SIG-M5 (cell line): ENCODE results near the gene RAB25.

Source experiments
- DNase-seq: peaks from one replicate; lab custom pipeline; 2025; lab: John Stamatoyannopoulos, UW

RAB25 gene

DNA sequence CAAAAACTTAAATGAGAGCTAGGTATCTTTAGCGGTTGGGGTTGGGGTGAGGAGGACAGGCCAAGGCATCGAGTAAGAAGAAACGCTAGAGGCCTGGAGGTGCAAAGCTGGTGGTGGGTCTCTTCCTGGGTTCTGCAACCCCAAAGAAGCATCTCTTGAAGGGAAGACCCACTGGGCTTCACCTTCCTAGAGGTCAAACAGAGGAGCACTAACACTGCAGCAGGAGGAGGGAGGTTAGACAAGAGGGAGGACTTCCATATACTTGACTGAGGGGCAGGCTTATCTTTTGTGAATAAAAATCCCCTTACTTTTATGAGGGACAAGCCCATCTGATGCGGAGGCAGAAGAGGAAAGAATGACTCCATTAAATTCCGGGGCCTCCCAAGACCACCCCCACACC is 18.8 kb downstream of the RAB25 start:
- DNase-seq, result no peak

DNA sequence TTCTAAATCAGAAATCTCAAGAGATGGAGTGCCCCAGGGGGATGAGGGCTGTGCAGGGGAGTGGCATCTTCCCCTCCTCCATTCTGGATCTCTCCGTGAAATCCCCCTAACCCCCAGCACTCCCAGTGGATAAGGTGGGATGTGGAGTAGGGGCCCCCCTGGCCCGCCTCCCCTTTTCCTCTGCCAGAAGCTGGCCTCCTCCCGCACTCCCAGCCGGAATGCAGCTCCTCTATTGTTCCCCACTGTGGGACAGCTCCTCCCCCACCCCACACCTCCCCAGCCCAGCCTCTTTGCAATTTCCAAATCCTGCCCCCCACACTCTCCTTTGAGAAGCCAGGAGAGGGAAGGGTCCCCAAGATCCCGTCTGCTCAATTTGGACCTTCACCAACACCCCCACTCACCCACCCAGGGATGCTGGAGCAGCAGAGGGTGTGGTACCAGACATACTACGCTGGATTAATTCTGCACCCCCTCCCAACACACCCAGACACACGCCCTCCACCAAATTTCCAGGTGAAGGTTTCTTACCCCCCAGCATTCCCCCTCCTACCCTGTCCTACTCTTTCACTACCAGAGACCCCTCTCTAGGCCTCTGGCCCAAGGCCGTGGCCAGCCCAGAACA is 19.4 kb downstream of the RAB25 start:
- no peak for DNase-seq

DNA sequence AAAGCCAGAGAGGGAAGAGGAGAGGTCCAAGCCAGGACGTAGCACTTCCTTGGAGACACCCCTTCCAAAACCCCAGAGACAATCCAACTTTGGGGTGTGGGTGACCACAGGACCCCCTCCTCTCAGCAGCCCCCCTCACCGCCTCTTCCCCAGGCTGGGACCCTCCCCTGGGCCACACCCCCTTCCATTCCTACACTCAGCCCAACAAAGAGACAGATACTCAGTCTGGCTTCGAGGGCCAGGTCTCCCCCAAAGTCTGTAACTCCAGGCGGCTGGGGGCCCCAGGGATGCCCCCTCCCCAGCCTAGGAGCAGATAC is 19.9 kb downstream of the RAB25 start:
- no peak for DNase-seq

DNA sequence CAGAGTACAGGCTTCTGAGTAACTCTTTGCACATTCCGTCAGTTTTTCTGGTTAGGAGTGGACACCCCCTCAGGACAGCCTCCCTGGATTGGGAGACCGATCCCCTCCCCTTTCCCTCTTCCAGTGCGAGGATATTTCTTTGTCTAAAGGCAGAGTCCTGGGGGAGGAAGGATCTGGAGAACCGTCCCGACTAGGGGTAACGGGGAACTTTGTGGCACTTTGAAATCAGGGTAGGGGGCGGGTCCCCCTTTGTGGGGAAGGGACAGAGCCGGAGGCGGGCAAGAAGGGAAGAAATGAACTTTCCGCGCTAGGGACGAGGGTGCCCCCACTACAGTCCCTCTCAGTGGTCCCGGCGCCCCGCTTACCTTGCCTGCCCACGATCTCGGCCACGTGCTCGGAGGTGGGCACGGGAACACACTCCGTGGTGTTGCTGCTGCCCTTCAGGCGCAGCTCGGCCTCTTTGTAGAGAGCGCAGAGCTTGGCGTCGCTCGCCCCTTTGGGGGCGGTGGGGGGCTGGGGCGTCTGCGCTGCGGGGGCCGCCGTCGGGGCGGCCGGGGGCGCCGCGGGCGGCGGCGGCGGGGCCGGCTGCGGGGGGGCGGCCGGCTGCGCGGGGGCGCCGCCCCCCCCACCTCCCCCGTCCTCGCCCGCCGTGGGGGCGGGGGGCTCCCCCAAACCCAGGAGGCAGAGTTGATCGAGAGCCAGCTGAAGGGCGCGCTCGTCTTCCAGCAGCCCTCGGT is 20.4 kb downstream of the RAB25 start:
- no peak for DNase-seq

DNA sequence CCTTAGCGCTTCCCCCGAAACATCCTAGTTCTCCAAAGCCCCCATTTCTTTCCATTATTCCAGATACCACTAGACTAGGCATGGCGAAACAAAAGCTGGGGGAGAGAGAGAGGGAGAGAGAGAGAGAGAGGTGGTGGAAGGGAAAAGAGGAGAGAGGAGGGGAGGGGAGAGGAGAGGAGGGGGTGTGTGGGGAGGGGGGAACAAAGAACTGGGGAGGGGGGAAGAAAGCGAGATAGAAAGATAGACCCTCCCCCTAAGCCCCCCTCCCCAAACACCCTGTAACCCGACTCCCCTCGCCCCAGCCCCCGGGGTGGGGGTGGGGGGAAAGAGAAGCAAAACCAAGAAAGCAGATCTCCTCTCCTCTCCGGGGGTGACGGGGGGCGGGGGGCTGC is 21.0 kb downstream of the RAB25 start:
- no peak for DNase-seq

DNA sequence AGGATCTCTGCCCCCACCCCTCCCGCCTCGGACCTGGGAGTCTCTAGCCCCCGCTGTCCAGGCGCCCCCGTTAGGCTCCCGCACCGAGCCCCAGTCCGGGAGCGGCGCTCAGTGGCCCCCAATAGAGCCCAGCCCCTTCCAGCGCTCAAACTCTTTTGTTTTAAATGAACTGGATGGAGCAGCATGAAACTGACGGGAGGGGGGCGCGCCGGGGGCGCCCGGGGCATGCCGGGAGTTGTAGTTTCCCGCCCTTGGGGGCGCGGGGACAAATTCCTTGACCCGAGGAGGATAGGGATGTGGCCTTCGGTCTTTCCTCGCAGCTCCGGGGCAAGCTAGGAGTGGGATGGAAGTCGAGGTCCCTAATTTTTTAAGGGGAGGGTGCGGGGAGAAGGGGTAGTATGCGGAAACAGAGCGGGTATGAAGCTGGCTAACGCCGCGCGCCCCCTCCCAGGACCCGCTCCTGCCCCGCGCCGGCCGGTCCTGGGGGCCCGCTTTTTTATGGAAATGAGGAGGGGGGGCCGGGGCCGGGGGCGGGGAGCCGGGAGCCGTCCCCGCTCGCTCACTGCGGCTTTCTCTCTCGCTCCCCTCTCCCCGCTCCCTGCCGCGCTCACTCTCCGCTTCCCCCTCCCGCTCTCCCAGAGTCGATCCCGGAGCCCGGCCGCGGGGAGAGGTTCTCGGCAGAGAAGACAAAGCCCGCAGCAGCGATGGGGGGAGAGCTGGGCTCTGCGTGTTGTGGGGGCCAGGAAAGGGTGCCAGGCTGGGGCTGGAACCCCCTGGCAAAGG is 21.5 kb downstream of the RAB25 start, which contains the start of gene MEX3A:
MEX3A (minus strand) TSS at position 157 of the 783 bp plus-strand sequence. CDS start 467 bp downstream, outside the sequence.
- DNase-seq, result no peak

DNA sequence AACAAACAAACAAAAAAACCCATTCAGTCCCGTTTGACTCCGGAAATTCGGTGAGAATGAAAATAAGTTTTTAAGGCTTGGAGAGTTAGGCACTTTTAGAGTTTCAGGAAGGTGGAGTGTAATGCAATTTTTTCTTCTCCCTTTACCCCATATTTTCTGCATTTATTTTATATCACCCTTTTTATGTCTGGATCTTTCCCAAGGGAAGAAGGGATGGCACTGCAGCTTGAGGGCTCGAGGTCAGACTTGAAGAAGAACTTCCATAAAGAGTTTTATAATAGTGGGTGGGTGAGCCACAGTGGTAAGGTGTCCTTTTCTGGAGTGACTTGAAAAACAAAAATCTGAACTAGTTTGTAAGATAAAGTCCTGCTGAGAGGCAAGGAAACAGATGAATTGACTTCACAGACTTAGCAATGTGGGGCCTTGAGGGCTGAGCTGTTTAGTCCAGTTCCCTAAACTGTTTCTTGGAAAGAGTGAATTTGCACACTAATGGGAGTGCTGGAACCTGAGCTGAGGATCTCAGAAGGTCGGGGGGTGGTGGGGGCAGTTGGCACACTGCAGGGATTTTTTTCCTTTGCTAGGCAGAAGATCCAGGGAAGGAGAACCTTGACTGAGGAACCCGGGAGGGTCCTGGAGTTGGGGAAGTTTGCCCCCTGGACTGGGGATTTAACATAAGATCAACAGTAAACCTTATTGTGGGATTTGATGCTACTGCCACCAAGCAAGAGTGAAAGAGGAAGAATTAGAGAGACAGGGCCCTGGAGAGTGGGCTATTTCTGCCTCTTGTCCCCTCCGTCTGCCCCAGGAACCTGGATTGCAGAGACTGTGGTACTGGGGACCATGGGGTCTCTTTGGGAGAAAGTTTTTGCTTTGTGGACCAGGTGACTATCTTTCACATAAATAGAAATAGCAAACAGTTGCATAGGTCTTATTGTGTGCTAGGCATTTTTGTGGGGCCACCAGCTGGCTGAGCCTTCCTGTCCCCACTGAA is 23.1 kb downstream of the RAB25 start:
- DNase-seq, result no peak

DNA sequence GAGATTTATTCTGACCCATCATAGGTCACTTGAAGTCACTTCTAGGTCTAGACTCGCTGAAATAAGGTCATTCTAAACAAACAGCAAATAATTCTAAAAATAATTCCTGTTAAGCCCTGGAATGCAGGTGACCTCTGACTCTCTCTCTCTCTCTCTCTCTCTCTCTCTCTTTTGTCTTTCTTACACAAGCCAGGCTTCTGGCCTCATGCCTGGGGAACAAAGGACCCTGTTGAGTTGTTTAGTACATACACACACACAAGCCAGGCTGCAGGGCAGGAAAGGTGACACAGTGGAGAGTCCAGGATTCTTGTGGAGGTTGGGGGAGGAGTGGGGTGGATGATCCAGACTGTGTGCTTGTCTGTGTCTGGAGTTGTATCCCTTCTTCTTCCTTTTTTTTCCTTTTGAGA is 25.3 kb downstream of the RAB25 start:
- no peak for DNase-seq

DNA sequence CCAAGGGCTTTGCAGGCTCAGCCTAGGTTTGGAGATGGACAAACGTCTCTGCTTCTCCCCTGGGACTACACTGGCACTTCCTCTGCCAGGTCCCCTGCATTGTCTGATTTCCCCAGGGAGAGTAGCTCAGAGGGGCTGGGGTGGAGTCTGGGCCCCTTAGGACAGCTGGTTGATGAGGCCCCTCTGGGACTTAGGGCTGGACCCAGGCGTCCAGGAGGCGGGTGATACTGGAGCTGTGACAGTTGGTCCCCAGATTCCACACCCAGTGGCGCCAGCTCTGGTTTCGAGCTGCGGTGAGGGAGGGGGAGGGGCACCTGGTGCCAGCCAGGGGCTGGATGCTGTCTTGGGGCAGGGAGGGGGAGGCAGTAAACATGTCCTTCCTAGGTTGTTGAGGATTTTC is 28.7 kb downstream of the RAB25 start:
- no peak for DNase-seq

DNA sequence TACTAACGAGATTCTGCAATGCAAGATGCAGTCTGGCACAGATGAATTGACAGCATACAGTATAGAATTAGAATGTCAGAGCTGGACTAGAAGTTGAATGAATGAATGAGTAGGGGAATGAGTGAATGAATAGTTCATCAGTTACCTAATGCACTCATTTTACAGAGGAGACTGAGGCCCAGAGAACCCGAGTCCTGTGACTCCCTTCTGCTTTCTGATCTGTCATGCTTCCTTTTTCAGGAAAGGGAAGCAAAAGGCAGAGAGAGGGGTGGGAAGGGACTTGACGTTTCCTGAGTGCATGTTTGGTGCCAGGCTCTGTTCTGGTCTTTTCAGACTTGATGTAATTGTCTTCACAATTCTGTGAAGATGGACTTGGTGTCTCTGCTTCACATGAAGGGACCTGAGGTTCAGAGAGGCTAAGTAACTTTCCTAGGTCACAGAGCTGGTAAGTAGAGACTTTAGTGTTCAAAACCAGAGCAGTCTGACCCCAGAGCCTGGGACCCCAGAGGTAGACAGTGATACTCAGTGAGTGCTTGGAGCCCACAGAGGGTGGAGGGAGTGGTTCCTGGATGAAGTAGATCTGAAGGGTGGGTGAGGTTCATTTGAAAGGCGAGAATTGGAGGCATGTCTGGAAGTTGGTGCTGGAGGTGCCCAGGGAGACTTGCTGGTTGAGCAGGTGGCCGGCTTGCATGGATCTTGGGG is 29.3 kb downstream of the RAB25 start:
- DNase-seq, result no peak

DNA sequence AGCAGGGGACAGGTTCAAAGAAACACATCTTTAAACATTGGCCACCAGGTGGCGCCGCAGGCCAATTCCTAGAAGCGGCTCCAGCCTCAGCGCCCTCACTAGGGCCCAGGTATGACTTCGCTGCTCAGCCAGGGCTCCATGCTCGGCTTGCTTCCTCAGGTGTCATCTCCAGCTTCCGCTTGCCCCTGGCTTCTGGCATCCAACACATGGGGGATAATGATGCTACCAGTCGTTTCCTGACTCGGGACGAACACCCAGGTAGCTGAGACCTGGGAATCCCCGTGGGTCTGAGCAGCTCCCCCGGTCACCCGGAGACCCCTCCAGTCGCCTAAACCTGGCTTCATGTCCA is 29.9 kb downstream of the RAB25 start:
- no peak for DNase-seq

DNA sequence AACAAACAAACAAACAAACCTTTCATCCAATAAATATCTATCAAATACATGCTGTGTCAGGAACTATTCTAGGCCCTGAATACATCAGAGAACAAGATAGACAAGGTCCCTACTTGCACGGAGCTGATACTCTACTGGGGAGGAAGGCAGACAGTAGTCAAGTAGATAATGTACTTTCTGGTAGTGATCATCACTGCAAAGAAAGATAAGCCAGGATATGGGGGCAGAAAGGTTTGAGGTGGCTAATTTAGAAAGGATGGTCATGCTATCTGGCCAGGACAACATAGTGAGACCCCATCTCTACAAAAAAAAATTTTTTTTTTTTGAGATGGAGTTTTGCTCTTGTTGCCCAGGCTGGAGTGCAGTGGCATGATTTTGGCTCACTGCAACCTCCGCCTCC is 30.6 kb downstream of the RAB25 start:
- no peak for DNase-seq

DNA sequence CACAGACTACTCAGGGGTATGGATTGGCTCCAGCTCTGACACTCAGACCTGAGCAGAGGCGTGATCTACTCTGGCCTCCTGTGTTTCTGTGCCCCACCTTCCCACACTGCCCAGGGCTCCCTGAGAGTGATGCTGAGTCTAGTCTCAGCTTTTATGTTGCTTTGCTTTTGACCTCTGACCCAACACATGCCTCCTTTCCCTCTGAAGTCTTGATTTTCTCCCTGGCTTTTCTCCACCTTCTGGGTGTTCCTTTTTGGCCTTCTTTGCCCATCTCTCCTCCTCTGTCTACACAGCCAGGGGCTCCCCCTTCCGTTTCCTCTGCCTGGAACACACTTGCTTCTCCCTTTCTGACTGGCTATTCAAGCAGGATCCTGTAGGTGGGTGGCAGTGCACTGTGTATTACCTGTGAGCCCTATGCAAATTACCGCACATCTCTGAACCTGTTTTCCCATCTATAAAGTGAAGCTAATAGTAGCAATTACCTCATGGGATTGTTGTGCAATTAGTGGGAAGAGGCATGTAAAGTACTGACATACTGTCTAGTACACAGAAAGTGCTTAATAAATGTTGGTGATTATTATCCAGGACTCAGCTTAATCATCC is 35.0 kb downstream of the RAB25 start:
- no peak for DNase-seq

DNA sequence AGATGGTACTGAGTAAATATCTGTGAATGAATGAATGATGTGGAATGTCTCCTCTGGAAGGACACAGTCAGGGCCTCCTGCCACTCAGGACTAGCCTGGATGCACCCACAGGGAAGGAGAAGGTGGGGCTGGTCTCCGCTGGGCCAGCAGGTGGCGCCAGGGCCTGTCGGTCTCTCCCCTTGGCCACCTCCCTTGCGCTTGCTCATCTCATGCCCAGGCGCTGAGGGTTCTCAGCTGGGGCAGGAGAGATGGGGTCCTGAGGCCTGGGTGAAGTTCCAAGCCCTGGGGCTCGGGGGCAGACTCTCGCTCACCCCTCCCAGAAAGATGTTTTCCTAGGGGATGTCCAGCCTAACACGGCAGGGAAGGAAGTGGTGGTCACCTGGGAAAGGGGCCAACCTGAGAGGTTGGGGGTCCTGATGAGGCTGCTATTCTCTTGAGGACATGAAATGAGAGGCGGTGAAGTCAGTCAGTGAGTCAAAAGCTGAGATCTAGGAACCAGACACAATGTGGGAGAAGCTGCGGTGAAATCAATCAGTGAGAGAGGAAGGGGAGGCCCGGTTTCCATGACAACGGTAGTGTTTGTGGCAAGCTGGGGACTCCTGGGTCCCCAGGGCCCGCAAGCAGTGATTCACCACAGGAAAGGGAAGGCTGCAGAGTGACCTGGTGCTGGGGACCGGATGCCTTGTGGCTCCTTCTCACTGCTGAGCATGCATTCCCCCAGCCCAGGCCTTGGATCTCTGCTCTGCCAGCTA is 35.9 kb downstream of the RAB25 start:
- DNase-seq, result no peak

DNA sequence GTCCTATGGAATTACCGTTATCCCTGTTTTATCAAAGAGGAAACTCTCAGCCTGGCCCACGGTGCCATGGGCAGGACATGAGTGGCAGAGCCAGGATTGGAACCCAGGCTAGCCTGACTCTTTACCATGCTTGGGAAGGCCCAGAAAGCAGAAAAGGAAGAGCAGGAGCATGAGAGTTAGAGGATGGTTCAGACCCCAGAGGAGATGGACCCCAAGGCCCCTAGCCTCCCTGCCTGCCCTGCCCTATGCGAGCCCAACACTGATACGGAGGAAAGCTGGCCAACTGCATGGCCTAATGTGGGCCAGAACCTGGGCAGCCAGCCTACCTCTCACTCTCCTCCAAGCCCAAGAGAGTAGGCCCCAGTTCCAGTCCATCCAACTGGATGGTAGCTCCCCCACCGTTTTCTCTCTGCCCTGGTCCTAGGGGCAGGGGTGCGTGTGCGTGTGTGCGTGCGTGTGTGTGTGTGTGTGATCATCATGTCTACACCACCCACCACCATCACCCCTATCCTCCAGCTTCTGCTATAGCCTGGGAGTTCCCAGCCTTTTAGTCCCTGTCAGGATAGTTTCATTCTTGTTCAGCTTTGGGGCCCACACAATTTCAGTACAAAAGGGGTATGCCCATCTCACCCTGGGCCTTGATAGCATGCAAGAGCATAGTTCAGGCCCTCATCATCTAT is 36.7 kb downstream of the RAB25 start:
- DNase-seq, result no peak

DNA sequence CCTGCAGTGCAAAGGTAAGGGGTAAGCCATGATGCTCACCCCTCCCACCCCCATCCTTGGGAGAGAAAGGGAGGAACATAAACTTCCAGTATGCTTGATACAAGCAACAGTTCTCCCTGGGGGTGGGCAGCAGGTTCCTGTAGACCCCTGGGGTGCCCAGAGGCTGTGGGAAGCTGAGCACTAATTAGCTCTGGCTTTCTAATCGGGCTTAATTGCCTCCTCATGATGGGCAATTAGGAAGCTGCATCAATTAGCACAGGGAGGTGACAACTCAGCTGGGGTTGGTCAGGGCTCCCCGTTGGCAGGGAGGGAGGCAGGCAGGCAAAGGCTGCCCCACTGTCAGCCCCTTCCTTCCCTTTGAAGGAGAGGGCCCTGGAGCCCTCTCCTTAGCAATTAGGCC is 37.8 kb downstream of the RAB25 start:
- DNase-seq, result no peak

DNA sequence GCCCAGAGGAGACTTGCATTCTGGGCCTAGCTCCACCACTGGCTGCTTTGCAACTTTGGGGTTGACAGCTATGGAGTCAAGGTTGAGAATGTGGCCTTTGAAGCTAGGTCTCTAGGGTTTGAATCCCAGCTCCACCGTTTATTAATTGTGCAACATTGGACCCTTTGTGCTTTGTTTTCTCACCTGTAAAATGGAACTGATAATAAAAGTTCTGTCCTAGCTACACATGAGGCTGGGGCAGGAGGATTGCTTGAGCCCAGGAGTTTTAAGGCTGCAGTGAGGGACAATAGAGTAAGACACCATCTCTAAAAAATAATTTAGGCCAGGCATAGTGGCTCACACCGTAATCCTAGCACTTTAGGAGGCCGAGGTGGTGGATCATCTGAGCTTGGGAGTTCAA is 38.3 kb downstream of the RAB25 start:
- no peak for DNase-seq

DNA sequence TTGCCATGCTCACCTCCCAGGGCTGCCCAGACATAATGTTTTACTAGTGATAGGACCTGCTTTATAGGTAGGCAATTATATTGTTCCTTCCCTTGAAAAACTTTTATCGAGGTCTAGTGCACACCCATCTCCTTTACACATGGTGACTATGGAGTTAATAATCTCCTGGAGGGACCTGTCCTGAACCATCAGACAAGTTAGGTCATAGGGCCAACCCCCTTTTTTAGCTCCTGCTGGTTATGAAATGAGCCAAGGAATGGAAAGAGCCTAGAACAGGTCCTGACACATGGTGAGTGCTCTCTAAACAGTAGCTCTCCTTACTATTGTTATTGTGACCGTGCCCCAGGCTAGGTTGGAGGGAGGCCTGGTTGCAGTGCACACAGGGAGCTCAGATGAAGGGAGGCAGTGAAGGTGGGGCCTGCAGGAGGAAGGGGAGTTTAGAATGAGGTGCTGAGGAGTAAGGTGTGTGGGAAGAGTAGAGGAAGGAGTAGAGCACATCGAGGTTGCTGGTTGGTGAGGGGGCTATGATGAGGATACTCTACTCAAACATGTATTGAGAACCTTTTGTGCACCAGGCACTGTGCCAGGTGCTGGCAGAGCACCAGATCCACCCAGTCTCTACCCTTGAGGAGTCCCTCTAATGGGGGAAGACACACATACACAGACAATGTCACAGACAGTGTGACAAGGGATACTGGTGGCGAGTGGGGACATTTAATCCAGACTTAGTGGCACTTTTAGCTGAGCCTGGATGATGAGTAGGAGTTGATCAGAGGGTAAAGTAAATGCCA is 39.4 kb downstream of the RAB25 start:
- no peak for DNase-seq

DNA sequence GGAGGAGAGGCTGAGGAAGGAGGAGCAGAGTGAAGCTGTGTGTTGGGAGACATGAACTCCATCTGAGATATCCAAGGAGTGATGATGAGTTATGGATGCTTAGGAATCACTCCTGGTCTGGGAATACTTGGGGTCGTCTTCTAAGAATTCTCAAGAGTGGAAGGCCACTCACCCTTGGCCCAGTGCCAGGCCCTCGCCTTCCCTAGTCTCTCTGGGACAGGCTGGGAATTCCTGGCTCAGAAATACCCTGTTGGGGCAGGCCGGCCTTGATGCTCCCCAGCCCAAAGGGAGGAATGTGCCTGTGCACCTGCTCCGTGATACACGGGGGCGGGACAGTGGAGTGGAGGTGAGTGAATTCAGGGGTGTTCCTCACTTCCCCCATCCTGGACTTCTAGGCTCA is 40.9 kb downstream of the RAB25 start:
- no peak for DNase-seq
